Osteoblast (primary cell): ENCODE measurements around the gene ATP1B1. TPM values are rescaled to one million over a fixed set of nuclear protein-coding genes. Genes with fewer than 3 reads are reported as not detected.
"Not testable (repeated sequence)": the region's sequence is repeated elsewhere in the genome, so short reads cannot be mapped to it uniquely, and the experiment has no call there.

Source experiments
- DNase-seq: peaks from one replicate; pipeline ENCODE4 v3.0.0; 2011; ENCODE audit warnings: low spot score, mixed read lengths; ENCODE audit not compliant: insufficient read length; ENCODE audit errors: missing footprints
- H2AFZ ChIP-seq: 2 replicates; pipeline ENCODE4 v1.6.0; 2011; ENCODE audit warnings: mild to moderate bottlenecking, low read length
- H3K27ac ChIP-seq: 2 replicates; pipeline ENCODE4 v1.5.1; 2011; ENCODE audit warnings: mild to moderate bottlenecking, low read depth, low read length, moderate library complexity
- H3K27me3 ChIP-seq: 2 replicates; pipeline ENCODE4 v1.6.0; 2012; ENCODE audit warnings: mild to moderate bottlenecking, control low read depth, inconsistent platforms, low read length, moderate library complexity; ENCODE audit not compliant: insufficient read depth
- H3K36me3 ChIP-seq: 2 replicates; pipeline ENCODE4 v1.5.1; 2011; ENCODE audit warnings: mild to moderate bottlenecking, low read length, control low read depth, moderate library complexity; ENCODE audit not compliant: insufficient read depth
- H3K4me1 ChIP-seq: 2 replicates; pipeline ENCODE4 v1.5.1; 2011; ENCODE audit warnings: mild to moderate bottlenecking, low read length, control low read depth, moderate library complexity; ENCODE audit not compliant: insufficient read depth
- H3K4me2 ChIP-seq: 2 replicates; pipeline ENCODE4 v1.6.0; 2011; ENCODE audit warnings: mild to moderate bottlenecking, low read length; ENCODE audit not compliant: insufficient read depth
- H3K4me3 ChIP-seq: fragments of 200-600 bp; sonication (generic); 3 replicates; pipeline ENCODE4 v1.5.1; 2012; ENCODE audit warnings: mild to moderate bottlenecking, low read length, inconsistent platforms; ENCODE audit not compliant: insufficient read depth
- H3K79me2 ChIP-seq: 2 replicates; pipeline ENCODE4 v1.6.0; 2012; ENCODE audit warnings: mild to moderate bottlenecking, low read length, control low read depth, inconsistent platforms; ENCODE audit not compliant: insufficient read depth
- H3K9me3 ChIP-seq: 2 replicates; pipeline ENCODE4 v1.5.1; 2011; ENCODE audit warnings: low read depth, low read length, control low read depth
- H4K20me1 ChIP-seq: 2 replicates; pipeline ENCODE4 v1.6.0; 2012; ENCODE audit warnings: mild to moderate bottlenecking, low read length, control low read depth; ENCODE audit not compliant: insufficient read depth
- total RNA-seq: library from RNA; depleted of rRNA; stranded (reverse); fragments of >200 nt; gene quantifications from 2 replicates; pipeline ENCODE4 v1.2.3, GENCODE V29; 2012
- TF ChIP-seq, protein P1 (sequence below): IDR thresholded peaks from 2 replicates; pipeline ENCODE4 v1.5.1; 2011; ENCODE audit warnings: mild to moderate bottlenecking, low read depth, low read length, moderate library complexity; ENCODE audit errors: extremely low read depth

ATP1B1 gene
- total RNA-seq, 1 donor = 8.3 TPM

DNA sequence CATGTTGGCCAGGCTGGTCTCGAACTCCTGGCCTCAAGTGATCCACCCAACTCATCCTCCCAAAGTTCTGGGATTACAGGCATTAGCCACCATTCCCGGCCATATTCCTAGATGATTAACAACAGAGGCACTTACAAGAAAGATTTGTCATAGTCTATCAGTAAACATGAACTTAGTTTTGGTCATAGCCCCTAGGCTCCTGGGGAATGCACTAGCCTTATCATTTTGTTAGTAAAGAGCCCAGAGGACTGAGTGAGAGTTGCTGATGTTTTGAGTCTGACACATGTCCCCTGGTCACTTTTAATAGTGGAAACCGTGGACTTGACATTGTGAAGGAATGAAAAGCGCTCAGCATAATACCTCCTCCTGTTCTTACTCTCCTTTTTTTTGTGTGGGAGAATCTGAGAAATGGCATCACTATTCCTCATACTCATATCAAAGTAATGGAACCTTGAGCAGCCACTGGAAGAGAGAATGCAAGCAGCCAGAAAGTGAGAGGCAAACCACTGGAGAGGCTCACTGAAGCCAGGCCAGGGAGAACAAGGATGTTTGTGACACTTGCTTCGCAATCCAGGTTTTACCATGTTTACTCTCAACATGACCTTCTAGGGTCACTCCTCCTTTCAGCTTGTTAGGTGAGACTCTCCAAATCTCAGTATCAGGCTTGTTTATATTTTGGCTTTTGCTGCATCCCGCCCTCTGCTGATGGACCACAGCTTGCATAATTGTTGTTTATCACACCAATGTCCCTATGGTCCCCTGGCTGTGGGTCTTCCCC is 14.8 kb downstream of the ATP1B1 start:
- Histone ChIP-seq H3K4me3 (no peak overlapping the region), H4K20me1 (no peaks in the 10 kb centered on the region), H2AFZ (no peak overlapping the region), H3K27me3 (no peaks in the 10 kb centered on the region), H3K4me1 (peaks cover 8% of the 10 kb centered on the region), H3K27ac (no peak overlapping the region), H3K79me2 (peaks cover 10% of the 10 kb centered on the region), H3K4me2 (no peak overlapping the region), H3K9me3 (no peaks in the 10 kb centered on the region), H3K36me3 (no peaks in the 10 kb centered on the region)
- TF ChIP-seq, protein P1, sequence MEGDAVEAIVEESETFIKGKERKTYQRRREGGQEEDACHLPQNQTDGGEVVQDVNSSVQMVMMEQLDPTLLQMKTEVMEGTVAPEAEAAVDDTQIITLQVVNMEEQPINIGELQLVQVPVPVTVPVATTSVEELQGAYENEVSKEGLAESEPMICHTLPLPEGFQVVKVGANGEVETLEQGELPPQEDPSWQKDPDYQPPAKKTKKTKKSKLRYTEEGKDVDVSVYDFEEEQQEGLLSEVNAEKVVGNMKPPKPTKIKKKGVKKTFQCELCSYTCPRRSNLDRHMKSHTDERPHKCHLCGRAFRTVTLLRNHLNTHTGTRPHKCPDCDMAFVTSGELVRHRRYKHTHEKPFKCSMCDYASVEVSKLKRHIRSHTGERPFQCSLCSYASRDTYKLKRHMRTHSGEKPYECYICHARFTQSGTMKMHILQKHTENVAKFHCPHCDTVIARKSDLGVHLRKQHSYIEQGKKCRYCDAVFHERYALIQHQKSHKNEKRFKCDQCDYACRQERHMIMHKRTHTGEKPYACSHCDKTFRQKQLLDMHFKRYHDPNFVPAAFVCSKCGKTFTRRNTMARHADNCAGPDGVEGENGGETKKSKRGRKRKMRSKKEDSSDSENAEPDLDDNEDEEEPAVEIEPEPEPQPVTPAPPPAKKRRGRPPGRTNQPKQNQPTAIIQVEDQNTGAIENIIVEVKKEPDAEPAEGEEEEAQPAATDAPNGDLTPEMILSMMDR = no peak
- no peak for DNase-seq

DNA sequence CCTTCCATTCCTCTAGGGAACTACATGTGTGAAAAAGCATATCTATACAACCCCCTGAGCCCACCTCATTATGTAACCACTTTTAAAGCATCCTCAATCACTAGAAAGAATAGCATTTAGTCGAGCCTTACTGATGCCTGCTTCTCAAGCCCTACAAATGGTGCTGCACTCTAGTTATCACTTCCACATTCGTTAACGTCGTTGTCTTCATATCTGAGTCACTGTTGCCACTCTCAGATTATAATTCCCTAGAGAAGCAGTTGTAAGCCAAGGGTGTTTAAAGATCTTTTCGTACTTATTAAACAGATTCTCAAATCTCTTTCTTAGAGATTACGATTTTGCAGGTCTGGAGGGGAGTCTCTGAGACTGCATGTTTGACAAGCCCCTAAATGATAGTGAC is 16.5 kb downstream of the ATP1B1 start:
- Histone ChIP-seq H4K20me1 (no peaks in the 10 kb centered on the region), H3K27me3 (no peaks in the 10 kb centered on the region), H3K27ac (no peak overlapping the region), H3K4me1 (peaks cover 13% of the 10 kb centered on the region), H3K9me3 (no peaks in the 10 kb centered on the region), H3K4me3 (no peak overlapping the region), H3K36me3 (no peaks in the 10 kb centered on the region), H2AFZ (no peak overlapping the region), H3K79me2 (peaks cover 10% of the 10 kb centered on the region), H3K4me2 (no peak overlapping the region)
- DNase-seq = no peak
- TF ChIP-seq, protein P1 = no peak

DNA sequence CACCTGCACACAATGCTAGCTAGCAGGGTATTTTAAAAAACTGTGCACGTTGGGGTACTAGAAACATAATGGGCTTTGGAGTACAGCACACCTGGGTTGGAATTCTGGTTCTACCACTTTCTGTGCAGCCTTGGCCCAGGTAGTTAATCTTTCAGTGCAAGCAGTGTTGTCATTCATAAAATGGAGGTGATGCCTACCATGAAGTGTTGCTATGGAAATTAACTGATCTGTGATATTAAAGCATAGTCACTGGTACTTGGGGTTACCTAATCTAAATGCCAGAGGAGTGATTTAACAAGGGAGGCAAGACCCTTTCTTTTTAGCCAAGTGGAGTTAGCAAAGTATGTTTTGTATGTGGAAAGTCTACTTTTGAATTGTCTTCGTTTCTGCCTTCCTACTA is 18.0 kb downstream of the ATP1B1 start:
- TF ChIP-seq, protein P1 = no peak
- no peak overlapping the region for H2AFZ ChIP-seq
- H3K9me3 ChIP-seq = no peaks in the 10 kb centered on the region
- no peaks in the 10 kb centered on the region for H3K36me3 ChIP-seq
- no peak overlapping the region for H3K4me3 ChIP-seq
- no peaks in the 10 kb centered on the region for H3K27me3 ChIP-seq
- H3K4me1 ChIP-seq = peaks cover 19% of the 10 kb centered on the region
- no peaks in the 10 kb centered on the region for H4K20me1 ChIP-seq
- H3K4me2 ChIP-seq = no peak overlapping the region
- DNase-seq = no peak
- H3K79me2 ChIP-seq = peaks cover 10% of the 10 kb centered on the region
- no peak overlapping the region for H3K27ac ChIP-seq

DNA sequence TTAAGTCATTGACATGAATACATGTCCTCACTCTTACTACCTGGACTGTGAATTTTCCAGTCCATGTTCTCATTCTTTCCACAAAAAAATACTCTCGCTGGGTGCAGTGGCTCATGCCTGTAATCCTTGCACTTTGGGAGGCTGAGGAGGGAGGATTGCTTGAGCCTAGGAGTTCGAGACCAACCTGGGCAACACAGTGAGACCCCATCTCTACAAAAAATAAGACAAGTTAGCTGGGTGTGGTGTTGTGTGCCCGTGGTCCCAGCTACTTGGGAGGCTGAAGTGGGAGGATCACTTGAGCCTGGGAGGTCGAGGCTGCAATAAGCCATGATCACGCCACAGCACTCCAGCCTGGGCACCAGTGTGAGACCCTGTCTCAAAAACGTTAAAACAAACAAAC is 19.1 kb downstream of the ATP1B1 start:
- H2AFZ ChIP-seq, H4K20me1 ChIP-seq, DNase-seq, H3K36me3 ChIP-seq, H3K27ac ChIP-seq, H3K9me3 ChIP-seq, H3K4me2 ChIP-seq, H3K4me3 ChIP-seq, H3K79me2 ChIP-seq, H3K27me3 ChIP-seq: not testable (repeated sequence)
- H3K4me1 ChIP-seq = peaks cover 23% of the 10 kb centered on the region
